Left cardiac atrium (tissue), 4 donors: Measurements from ENCODE around the gene TTF2. TPM values are rescaled to one million over a fixed set of nuclear protein-coding genes. Genes with fewer than 3 reads are reported as not detected.
A peak's percentile ranks its signal among the peaks of the same experiment; 100 is the strongest.

ENCODE experiments used
- ATAC-seq, 2 donors: fragments of 200-7000 bp; cut with Tn5 transposase; one replicate each; pipeline ENCODE4 v1.9.1; 2020; ENCODE audit warnings: mild to moderate bottlenecking in 2 of 2, moderate library complexity in 2 of 2
- DNase-seq: peaks from one replicate; pipeline ENCODE4 v3.0.0-alpha.2; 2020
- intact Hi-C, 2 donors: fragments of 100-400 bp; cut with DNase I; formaldehyde crosslinking; loops; one replicate each; pipeline versions ENCODE4 v1.14.1 to v1.15.1; 2022 to 2023
- long read RNA-seq: library from polyadenylated mRNA; unstranded; transcript quantifications from one replicate; pipeline ENCODE4 v2.0.0, GENCODE V29; 2021
- total RNA-seq, 2 donors: library from RNA; stranded (reverse); fragmentation: NEBNext Ultra II Directional; extraction: Animal tissue kit (Norgen Biotek cat#: 25700); gene quantifications; one replicate each; pipeline ENCODE4 v1.2.1, GENCODE V29; 2021
- donor health status: DM: no; HTN: yes; CAD: no.
- donor health status: DM: no; HTN: yes; CAD: no; lungs with severe emphysema.
- donor health status: DM: yes; HTN: yes; CAD: no.
- donor health status: Dilated cardiomyopathy.

TTF2 gene
- 1 to 10 TPM; 8.0 to 9.4 TPM for total RNA-seq
- long read RNA-seq, full-length matches to known transcripts = 1 of 3 reads
- long read RNA-seq, partial matches to known transcripts = 1 of 3 reads
- long read RNA-seq, other reads (novel, unspliced or antisense) = 1 of 3 reads

DNA sequence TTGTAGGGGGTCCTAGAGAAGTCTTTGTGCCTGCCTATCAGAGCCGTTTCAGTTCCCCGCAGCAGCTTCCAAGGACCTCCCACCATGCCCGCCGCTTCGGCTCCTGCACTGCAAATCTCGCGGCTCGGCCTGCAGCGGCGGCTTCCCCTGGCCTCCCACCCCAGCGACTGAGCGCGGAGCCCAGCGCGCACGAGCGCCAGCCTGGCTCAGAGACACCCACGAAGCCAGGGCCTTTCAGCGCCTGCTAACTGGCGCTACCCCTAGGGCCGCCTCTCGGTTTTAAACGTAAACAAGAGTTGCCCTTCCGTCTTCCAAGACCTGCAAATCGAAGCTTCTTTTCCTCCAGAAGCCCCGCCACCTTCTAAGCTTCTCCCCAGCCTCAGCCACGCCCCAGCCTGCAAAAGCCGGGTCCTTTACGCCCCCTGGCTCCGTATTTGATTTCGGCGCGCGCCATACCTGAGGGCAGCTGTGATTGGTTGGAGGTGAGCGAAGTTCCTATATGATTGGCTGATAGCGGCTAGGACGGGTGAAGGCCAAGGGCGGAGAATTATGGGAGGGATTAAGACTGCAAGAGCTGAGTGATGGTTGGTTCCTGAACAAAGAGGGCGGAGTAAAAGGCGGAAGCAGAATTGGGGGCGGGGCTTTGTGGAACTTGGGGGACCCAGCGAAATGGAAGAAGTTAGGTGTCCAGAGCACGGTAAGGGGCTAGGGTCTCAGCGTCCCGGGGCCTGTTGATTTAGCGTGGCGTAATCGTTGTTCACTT, at the start of gene TTF2:
TSS of gene TTF2 (plus strand) at position 649 of the 763 bp plus-strand sequence. CDS start at position 670, 21 bp downstream.
- DNase-seq = peak; percentile 91
- intact Hi-C loops = loop anchor here in 1 of 2 donors (5.0 kb wide), 1 partner anchor 488 kb away; the partner anchor contains the start of gene CD58
- peak; percentile 99 for ATAC-seq

DNA sequence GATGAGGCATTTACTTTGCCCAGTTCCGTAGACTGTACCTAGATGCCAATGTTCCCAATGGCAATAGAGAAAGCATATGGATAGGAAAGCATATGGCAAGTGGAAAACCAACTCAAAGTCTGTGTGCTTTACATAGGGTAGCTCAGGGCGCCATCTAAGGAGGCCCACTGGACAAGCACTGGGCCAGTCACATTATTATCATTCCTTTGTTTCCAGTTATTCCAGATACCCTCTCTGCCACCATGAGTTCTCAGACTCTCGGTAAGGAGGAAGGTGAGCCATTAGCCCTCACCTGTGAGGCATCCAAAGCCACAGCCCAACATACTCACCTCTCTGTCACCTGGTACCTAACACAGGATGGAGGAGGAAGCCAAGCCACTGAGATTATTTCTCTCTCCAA, 48.8 kb upstream of the TTF2 start:
- ATAC-seq = no peak
- DNase-seq = no peak
- intact Hi-C loops = no loop called here

DNA sequence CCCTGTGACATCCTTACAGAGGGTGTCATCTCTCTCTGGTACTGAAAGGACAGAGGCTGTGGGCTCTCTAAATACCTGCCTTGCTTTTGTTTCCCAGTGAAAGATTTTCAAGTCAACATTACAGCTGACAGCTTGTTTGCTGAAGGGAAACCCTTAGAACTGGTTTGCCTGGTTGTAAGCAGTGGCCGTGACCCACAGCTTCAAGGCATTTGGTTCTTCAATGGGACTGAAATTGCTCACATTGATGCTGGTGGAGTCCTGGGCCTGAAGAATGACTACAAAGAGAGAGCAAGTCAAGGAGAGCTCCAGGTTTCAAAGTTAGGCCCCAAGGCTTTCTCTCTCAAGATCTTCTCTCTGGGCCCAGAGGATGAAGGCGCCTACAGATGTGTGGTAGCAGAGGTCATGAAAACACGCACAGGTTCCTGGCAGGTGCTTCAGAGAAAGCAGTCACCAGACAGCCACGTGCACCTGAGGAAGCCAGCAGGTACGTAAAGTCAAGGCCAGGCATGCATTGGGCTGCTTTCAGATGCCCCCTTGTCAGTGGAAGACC, 46.7 kb upstream of the TTF2 start:
- intact Hi-C loops = no loop called here
- ATAC-seq = no peak
- no peak for DNase-seq

DNA sequence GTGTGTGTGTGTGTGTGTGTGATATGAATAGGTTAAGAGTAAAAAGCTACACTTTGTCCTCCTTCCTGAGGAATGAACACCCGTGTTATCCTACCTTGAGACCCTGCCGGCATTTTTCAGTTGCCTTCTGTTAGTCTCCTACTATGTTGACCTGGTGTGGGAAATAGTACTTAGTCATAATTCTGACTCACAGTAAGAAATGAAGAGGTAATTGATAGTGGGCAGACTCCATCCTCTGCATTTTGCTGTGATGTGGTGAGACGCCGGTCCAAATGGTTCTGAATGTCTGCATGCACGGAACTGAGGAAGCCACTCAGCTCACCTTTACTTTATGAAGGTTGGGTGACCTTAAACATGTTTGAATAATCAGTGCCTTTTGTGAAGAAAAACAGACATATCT, 45.9 kb upstream of the TTF2 start:
- intact Hi-C loops = no loop called here
- DNase-seq = no peak
- ATAC-seq = no peak

DNA sequence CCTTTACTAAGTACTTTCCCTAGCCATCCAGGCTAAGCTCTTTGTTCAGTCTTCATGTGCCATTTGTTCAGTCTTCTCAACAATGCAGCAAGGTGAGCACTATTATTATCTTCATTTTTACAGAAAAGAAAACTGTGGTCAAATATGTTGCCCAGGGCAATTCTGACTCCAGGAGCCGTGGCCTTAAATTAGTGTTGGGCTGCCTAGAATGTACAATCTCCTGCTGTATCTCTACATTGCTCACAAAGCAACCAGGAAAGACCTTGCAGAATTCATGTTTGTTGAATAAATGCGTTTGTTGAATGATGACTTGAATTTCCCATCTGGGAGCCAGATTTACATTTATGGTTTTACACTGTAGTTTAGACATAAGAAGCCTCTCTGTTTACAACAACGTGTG, 44.4 kb upstream of the TTF2 start:
- ATAC-seq (no peak), DNase-seq (no peak)
- intact Hi-C loops = no loop called here

DNA sequence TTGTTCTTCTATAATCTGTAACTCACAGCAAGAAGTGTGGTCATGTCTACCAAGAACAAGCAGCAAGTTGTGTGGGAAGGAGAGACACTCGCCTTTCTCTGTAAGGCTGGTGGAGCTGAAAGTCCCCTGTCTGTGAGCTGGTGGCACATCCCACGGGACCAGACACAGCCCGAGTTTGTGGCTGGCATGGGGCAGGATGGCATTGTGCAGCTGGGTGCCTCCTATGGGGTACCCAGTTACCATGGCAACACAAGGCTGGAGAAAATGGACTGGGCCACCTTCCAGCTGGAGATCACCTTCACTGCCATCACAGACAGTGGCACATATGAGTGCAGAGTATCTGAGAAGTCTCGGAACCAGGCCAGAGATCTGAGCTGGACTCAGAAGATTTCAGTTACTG, 43.1 kb upstream of the TTF2 start:
- DNase-seq (no peak), ATAC-seq (no peak)
- intact Hi-C loops = no loop called here

DNA sequence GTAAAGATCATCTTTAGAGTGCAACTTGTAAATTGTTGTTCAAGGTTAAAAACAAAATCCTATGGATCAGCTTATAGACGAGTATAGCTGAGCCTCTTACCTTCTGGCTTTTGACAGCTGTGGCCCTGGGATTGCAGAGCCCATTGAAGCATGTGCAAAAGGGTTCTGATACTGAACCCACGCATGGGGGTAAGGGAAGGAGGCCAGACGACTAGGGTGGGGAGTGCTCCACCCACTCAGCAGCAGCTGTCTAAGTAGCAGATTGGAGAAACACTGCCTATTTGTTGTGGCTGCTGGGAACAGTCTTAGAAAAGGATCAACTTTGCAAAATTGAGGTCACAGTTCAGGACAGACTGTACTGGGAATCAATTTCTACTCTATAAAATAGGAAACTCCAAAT, 42.5 kb upstream of the TTF2 start:
- DNase-seq = peak; percentile 30
- ATAC-seq = peak; percentile 8 to 90
- intact Hi-C loops = no loop called here

DNA sequence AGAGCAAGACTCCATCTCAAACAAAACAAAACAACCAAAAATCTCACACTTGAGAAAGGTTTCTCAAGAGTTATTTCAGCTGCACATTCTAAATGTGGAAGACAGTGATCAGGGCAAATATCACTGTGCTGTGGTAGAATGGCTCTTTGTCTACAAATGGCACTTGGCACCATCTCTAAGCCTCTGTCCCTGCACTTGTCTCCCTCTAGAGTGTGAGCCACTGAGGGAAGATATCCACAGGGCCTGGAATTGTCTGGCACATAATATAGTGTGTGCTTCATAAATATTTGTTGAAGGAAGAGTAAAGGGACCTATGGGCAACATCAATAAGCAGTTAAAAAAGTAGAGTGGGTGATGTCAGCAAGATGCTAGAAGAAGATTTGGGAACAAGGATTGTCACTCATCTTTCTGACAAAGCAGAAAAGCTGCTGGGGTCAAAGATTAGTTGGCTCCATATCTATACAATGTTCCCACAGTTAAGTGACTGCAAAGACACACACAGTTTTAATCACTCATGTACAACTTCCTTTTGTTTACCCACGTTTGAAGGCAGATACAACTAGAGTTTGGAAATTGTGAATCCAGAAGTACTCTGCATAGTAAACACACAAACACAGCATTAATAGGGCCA, 39.5 kb upstream of the TTF2 start:
- intact Hi-C loops = no loop called here
- peak; percentile 36 to 50 for ATAC-seq
- no peak for DNase-seq

DNA sequence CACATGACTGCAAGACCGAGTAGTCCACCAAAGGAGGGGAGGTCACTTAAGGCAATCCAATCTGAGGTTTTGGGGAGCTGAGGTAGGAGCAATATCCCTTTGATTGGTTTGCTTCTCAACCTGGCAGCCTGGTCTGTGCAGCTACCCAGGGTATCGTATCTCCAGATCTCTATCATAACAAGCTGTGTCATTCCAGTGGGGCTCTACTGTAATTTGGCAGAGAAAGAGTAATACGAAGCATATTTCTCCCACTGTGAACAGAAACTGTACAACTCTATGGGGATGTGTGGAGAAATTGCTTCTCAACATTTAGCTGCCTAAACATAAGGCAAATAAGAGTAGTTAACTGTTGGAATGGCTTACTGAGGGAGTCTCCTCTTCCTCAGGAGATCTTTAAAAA, 38.0 kb upstream of the TTF2 start:
- DNase-seq = no peak
- intact Hi-C loops = no loop called here
- no peak for ATAC-seq

DNA sequence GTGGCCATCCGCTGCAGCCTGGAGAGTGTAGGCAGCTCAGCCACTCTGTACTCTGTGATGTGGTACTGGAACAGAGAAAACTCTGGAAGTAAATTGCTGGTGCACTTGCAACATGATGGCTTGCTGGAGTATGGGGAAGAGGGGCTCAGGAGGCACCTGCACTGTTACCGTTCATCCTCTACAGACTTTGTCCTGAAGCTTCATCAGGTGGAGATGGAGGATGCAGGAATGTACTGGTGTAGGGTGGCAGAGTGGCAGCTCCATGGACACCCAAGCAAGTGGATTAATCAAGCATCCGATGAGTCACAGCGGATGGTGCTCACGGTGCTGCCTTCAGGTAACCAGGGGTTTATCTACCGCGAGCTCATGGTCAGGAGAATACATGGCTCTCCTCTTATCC, 34.6 kb upstream of the TTF2 start:
- ATAC-seq = no peak
- DNase-seq = no peak
- intact Hi-C loops = no loop called here

DNA sequence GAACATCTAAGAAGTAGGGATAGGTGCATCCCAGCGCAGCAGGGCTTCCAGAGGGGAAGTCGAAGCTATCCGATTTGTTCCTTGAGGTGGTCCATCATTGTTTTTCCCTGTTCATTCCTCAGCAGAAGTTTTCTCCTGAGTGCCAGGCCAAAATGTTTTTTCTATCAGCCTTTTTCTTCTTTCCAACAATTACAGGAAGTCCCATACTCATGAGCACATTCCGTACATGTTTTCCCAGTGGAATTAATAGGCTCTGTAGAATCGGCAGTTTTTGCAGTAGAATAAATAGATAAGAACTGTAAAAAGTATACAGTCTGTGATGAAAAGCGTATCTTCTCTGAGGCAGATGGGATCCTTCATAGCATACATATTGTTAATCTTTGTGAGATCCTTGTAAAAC, 33.8 kb upstream of the TTF2 start:
- intact Hi-C loops = no loop called here
- DNase-seq (no peak), ATAC-seq (no peak)

DNA sequence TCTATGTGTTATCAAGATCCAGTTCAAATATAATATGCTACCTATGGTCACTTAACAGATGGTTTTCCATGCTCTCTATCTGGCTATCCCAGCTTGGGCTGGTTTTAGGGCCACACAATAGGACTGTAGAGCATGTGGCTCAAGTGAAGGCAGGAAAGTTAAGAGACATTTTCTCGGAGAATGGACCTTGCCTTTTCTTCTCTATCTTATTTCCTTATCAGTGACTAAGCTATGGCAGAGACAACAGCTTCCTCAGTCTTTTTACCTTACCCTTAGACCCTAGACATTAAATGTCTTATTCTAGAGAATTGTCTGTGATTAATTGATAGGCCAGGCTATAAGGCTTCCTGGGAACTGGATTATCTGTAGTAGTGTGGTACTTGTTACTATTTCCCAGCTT, 30.4 kb upstream of the TTF2 start:
- ATAC-seq (no peak), DNase-seq (no peak)
- intact Hi-C loops = no loop called here

DNA sequence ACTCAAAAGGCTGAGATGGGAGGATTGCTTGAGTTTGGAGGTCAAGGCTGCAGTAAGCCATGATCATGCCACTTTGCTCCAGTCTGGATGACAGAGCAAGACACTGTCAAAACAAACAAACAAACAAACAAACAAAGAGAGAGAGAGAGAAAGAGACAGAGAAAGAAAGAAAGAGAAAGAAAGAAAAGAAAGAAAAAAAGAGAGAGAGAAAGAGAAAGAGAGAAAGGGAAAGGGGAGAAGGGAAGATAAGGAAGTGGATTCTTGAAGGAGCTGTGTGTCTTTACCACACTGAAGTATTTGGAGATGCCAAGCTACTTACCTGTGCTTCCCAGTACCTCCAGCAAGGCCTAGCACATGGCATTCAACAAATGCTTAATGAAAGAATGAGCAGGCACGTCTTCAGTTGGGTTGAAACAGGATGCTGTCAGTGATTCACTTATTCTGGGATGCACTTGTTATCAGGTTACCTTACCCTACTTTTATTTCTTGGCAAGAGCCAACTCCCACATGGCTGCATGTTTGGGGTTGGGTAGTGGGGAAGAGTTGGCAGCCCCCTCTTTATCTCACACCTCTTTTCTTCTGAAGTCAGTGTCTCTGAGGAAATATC, 29.8 kb upstream of the TTF2 start:
- DNase-seq (no peak), ATAC-seq (no peak)
- intact Hi-C loops = no loop called here

DNA sequence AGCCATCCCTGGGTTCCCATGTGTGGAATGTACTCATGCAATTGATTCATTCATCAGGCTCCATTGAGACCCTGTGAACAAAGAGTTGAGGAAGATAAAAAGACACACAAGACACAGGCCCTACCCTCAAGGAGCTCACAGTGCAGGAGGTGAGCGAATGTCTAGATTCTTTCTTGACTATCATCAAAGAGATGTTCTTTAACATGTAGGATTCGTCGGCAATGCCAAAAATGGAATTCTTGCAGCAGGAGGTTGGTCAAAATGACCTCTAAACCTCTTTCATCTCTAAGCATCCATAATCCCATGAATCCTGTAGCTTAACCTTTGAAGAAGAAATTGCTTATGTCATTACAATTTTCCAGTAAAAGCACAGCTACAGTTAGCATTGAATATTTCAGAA, 27.9 kb upstream of the TTF2 start:
- intact Hi-C loops = no loop called here
- no peak for ATAC-seq
- no peak for DNase-seq

DNA sequence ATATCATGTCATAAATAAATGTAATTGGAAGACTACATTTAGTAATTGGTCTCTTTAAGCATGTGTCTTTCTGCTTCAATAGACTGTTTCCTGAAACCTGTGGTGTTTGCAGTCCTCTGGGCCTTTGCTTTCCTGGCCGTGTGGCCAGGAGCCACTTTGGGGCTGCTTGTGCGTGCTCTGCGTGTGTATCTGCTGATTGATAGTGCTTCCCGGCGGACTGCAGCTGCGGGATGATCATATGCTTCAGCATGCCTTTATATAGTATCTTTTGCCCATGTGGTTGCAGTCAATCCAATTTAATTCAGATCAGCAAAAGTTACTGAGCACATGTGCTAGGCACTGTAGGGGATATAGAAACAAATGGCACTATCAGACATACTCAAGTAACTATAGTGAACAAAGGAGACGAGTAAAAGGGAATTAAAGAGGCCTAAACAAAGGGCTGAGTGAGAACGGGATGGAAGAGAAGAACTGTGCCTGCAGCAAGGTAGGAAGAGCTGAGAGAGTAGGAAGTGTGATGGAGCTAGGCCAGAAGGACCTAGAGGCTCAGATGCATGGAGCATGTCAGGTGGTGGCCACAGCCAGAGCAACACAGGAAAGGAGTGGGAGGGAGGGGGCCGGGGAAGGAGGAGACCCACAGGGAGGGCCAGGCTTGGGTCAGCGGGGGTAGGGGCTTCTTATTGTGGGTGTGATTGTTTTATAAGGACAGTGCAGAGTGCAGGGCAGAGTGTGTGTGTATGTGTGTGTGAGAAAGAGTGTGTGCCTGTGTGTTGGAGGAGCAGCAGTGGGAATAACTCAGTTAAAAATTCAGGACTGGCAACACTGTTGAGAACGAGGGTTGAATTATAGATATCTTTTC, 27.2 kb upstream of the TTF2 start:
- DNase-seq (no peak), ATAC-seq (no peak)
- intact Hi-C loops = no loop called here

DNA sequence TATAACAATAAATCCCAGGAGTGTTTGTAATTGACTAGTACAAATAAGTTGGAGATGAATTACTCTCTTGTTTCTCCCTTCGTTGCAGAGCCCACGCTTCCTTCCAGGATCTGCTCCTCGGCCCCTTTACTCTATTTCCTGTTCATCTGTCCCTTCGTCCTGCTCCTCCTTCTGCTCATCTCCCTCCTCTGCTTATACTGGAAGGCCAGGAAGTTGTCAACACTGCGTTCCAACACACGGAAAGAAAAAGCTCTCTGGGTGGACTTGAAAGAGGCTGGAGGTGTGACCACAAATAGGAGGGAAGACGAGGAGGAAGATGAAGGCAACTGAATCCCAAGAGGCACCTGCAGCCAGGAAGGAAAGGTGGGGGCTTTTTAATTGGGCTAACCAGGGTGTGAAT, 26.4 kb upstream of the TTF2 start:
- no peak for ATAC-seq
- intact Hi-C loops = no loop called here
- no peak for DNase-seq

DNA sequence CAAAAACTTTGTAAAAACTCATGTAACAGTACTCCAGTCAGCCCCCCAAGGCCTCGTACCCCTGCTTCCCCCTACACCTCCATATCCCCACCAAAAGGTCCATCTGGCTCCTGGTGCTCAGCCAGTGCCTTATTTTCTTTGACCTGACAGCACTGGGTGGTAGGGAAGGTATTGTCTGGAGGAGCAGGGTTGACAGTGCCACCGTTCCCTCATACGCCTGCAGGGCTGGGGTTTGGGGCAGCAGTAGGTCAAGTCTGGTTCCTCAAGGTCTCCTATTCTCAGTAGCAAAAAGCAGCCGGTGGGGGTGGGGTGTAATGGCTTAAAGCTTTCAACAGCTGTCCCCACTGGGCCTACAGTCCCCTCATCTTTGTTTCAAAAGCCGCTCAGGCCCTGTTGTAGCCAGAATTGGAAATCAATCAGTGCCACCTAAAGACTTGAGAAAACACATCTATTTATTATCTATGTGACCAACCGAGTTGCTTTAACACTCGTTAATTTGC, 25.3 kb upstream of the TTF2 start:
- DNase-seq = no peak
- intact Hi-C loops = no loop called here
- ATAC-seq = no peak

DNA sequence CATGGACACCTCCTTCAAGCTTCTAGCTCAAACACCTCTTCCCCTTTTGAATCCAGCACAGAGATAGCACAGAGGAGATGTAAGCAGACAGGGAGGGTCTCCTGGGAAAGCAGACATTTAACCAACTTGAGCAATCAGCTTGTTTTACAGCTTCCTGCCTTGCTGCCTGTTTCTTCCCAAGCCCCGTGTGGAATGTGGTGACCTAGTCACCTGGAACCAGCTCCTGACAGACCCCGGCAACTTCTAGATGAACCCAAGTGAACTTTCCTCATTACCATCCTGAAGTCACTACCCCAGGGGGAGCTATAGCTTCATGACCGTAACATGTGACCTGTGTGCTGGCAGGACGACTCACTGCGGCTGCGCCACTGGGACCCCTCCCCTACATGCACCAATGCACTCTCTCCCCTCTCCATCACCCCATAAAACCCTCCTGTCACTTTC, 24.1 kb upstream of the TTF2 start:
- DNase-seq (no peak), ATAC-seq (no peak)
- intact Hi-C loops = no loop called here

DNA sequence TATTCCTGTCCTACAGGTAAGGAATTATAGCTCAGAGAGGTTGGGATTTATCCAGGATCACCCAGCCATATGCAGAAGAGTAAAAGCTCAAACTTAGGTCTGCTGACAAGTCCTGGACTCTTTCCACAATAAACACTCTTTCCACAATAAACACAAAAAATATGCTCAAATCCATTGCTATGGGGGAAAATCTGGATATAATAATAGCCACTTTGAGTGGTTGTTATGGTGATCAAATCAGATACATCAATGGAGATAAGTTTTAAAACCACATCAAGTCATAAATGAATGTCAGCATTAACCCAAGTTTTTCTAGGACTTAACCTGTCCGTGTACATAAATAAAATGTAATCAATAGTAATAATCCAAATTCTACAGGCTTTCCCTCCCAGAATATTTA, 22.3 kb upstream of the TTF2 start:
- ATAC-seq (no peak), DNase-seq (no peak)
- intact Hi-C loops = no loop called here
